HG03066 (cell line): ENCODE measurements around the gene IL17C.
A peak's percentile ranks its signal among the peaks of the same experiment; 100 is the strongest.
"Not testable (repeated sequence)": the region's sequence is repeated elsewhere in the genome, so short reads cannot be mapped to it uniquely, and the experiment has no call there.

Experiments used
- ATAC-seq: cut with Tn5 transposase; IDR thresholded peaks from one replicate; pipeline ENCODE4 v1.9.1; 2021; ENCODE audit warnings: low read depth; ENCODE audit not compliant: unreplicated experiment

Gene IL17C

GRCh38 chr16:88655053-88655732 lies 16.8 kb downstream of the IL17C start:
- no peak for ATAC-seq

- ATAC-seq: no peak
Measured at GRCh38 chr16:88655733-88656281, 17.4 kb downstream of the IL17C start.

DNA sequence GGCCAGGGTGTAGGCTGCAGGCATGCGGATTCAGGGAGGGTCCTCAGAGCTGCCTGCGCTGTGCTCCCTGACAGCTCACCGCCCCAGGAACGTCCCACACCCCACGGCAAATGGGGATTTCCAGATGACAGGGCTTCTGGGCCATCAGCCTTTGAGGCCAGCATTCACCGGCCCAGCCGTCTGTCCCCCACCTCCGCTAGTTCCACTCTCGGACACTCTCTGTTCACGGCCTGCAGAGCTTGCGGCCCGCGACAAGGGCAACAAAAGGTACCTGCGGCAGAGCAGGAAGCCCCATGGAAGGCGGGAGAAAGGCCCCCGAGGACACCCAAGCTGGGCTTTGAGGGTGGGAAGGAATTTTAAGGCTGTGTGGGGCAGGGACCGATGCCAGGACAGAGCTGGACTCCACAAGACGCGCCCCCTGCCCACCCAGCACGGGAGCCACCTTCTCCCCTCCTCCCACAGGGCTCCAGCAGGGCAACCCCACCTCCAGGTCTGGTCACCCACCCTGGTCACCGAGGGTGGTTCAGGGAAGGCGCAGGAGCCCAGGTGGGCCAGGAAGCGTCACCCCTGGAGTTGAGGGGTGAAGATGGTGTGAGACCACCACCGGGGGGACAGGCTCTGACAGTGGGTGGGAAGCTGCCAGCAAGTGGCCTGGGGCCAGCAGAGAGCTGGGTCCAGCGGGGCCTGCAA lies 18.1 kb downstream of the IL17C start:
- no peak for ATAC-seq

GRCh38 chr16:88657371-88657770 lies 19.0 kb downstream of the IL17C start:
- no peak for ATAC-seq

- ATAC-seq: no peak
Measured at GRCh38 chr16:88658714-88659113, 20.3 kb downstream of the IL17C start.

- ATAC-seq: no peak
Measured at GRCh38 chr16:88659160-88659559, 20.8 kb downstream of the IL17C start.

GRCh38 chr16:88661468-88661867 lies 23.1 kb downstream of the IL17C start:
- no peak for ATAC-seq

DNA sequence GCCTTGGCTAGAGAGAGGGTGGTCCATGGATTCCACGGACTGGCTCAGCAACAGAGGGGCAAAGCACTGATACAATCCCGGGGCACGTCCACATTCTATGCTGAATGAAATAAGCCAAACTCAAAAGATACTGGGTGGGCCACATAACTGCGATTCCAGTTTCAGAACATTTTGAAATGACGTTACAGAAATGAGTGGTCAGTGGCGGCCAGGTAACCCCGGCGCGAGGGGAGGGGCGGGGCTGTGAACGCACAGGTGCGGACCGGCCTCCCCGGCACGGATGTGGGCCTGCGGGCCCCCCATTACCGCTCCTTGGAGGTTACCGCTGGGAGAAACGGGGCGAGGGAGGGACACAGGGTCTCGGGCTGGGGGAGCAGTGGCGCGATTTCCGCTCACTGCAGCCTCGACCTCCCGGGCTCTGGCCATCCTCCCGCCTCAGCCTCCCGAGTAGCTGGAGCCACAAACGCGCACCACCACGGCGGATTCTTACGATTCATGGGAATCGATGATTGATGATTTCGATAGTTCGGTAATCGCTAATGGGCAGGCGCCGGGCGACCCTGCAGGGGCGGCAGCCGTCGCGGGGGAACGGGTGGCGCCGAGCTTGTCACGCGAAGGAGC lies 24.0 kb downstream of the IL17C start:
- ATAC-seq: no peak

DNA sequence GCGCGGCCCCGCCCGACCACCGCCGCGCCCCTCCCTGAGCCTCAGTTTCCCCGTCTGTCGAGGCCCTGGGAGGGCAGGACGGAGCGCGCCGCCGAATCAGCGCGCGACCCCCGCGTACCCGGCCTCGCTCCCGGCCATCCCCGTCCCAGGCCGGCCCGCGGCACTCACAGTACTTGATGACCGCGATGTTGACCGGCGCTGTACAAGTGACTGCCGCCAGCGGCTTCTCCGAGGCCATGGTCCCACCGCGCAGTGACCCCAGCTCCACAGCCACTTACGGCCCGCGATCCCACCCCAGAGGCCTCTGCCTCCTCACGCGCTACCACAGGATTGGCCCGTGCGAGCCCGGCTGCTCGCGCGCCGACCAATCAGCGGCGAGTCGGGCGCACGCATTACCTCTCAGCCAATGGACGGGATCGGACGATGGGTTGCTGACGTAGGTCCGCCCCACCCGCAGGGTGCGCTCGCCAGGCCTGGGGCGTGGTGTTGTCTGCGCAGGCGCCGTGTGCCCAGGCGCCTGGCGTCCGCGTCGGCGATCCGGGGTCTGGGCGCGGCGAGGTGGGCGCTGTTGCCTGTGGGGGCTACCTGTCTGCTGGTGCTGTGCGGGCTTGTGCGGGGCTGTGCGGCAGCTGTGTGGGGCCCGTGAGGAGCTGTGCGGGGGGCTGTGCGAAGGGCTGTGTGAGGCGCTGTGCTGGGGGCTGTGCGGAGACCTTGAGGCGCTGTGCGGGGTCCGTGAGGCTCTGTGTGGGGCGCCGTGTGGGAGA lies 24.7 kb downstream of the IL17C start, which contains the start of gene MVD:
Gene MVD (minus strand): TSS at position 249 of the 764 bp plus-strand sequence. CDS start 11 bp downstream, at position 238.
- ATAC-seq: peak; percentile 95

DNA sequence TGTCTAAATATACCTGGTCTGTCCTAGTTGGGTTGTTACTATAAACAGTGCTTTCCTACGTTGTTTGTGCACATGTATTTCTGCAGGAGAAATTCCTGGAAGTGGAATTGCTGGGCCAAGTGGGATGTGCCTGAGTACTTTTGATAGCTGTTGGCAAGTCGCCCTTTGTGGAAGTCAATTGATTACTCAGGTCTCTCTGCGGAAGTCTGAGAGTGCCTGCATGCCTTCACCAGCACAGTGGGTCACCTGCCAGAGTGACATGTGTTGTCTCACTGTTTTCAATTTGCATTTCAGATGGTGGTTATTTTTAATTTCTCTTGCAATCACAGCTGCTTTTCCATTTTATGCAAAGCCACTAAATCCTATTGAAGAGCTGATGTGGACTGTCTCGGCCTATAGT lies 26.8 kb downstream of the IL17C start:
- no peak for ATAC-seq

GRCh38 chr16:88665570-88665969 lies 27.2 kb downstream of the IL17C start:
- ATAC-seq: no peak

GRCh38 chr16:88667461-88667860 lies 29.1 kb downstream of the IL17C start:
- ATAC-seq: no peak

DNA sequence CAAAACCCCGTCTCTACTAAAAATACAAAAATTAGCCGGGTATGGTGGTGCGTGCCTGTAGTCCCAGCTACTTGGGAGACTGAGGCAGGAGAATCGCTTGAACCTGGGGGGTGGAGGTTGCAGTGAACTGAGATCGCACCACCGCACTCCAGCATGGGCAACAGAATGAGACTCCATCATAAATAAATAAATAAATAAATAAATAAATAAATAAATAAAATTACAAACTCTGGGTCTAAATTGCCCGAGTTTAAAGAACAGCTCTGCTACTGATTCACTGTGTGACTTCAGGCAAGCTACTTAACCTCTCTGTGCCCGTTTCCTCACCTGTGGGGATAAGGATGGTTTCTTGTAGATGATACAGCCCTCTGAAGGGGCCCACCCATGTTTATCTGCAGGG lies 31.1 kb downstream of the IL17C start:
- not testable (repeated sequence) for ATAC-seq

GRCh38 chr16:88669980-88670379 lies 31.6 kb downstream of the IL17C start:
- ATAC-seq: no peak

DNA sequence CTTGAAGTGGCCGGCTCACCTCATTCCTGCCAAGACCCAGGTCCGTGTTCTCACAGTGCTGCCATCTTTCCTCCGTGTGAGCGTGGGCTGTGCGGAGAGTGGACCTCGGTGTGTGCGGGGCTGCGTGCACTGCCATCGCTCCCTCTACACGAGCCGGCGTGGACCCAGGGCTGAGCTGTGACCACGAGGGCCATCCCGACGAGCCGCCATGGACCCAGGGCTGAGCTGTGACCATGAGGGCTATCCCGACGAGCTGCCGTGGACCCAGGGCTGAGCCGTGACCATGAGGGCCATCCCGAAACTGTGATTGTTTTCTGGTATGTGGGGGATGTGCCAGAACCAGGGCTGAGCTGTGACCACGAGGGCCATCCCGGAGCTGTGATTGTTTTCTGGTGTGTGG lies 33.4 kb downstream of the IL17C start:
- ATAC-seq: no peak

- no peak for ATAC-seq
Measured at GRCh38 chr16:88672776-88673175, 34.4 kb downstream of the IL17C start.

DNA sequence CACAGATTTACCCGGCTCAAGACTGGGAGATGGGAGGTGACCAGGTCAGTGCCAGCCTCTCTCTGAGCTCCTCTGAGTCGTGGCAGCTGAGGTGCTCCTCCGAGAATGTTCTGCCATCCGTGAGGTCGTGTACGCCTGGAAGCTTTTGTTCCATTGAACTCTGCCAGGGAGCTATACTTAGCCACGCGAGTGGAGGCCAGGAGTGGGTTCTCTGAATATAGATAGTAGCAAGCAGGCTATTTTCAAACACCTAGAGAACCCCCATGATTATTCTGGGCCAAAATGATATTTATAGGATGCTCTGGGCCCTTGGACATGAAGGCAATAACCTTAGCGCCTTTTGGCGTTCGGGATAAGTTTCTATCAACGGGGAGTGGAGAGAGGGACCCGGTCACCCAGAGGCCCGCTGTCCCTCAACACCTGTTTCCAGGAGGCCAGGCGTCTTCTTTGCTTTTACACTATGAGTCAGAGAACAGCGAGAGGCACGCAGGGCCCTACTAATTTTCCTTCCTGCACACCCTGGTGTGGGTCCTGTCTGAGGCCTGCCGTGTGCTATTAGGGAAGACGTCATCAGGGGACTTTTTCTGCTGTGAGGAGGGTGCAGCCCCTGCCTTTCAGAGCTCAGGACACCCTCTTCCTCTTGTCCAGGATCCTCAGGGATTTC lies 35.5 kb downstream of the IL17C start:
- no peak for ATAC-seq

DNA sequence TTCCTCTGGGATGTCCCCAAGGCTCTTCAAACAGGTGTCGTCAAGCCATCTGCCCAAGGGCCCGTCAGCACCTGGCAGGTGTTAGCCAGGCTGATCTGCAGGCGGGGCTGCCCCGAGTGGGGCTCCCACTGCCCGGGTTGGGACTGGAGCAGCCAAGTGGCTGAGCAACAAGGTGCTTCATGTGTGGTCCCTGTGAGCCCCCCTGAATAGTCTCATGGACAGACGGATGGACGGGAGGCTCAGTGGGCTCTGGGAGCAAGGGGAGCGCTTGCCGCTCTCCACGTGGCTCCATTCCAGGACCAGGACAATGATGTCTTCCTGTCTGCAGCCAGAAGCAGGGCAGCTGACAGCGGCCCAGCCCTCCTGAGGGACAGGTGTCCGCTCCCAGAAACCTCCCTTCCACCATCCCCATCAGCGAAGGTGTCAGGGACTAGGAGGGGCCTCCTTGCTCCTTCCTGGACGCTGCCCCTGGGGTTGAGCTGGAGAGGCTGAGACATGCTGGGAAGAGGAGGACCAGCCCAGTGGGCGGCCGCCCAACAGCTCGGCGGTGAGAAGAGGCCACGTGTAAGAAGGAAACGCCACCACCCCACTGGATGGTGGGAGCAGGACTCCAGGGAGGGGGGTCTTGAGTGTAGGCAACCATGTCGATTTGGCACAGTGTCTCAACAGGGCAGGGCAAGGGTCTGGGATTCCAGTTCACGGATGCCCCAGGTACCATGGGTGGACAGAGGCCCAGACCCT lies 38.3 kb downstream of the IL17C start:
- ATAC-seq: no peak

GRCh38 chr16:88677721-88678120 lies 39.3 kb downstream of the IL17C start:
- no peak for ATAC-seq
